RWPE2 (cell line): Measurements from ENCODE around the gene PDIA3.
"Not testable (repeated sequence)": the region's sequence is repeated elsewhere in the genome, so short reads cannot be mapped to it uniquely, and the experiment has no call there.

Source experiments
- ATAC-seq: fragments of 200-7000 bp; cut with Tn5 transposase; 3 replicates; pipeline ENCODE4 v1.9.1; 2021; ENCODE audit warnings: low read depth
- DNase-seq: peaks from one replicate; pipeline ENCODE4 v3.0.0-alpha.2; 2020; ENCODE audit warnings: low spot score
- H3K27ac ChIP-seq: fragments of 450-650 bp; 2 replicates; pipeline ENCODE4 v1.5.1; 2017; ENCODE audit warnings: mild to moderate bottlenecking; ENCODE audit not compliant: poor library complexity, severe bottlenecking
- H3K27me3 ChIP-seq: fragments of 250-450 bp; sonication (Bioruptor Pico); 2 replicates; pipeline ENCODE4 v1.5.1; 2021; ENCODE audit warnings: mild to moderate bottlenecking, moderate library complexity; ENCODE audit not compliant: insufficient read depth, poor library complexity, severe bottlenecking
- H3K36me3 ChIP-seq: fragments of 250-450 bp; sonication (Bioruptor Pico); 2 replicates; pipeline ENCODE4 v1.5.1; 2020; ENCODE audit warnings: low read depth, mild to moderate bottlenecking, moderate library complexity
- H3K4me1 ChIP-seq: fragments of 250-450 bp; sonication (Bioruptor Pico); 2 replicates; pipeline ENCODE4 v1.5.1; 2021; ENCODE audit warnings: mild to moderate bottlenecking, moderate library complexity; ENCODE audit not compliant: insufficient read depth, poor library complexity, severe bottlenecking
- H3K4me3 ChIP-seq: fragments of 250-450 bp; sonication (Bioruptor Pico); 2 replicates; pipeline ENCODE4 v1.5.1; 2021; ENCODE audit warnings: mild to moderate bottlenecking, moderate library complexity; ENCODE audit not compliant: severe bottlenecking
- H3K9me3 ChIP-seq: fragments of 250-450 bp; sonication (Bioruptor Pico); 2 replicates; pipeline ENCODE4 v1.5.1; 2021; ENCODE audit warnings: mild to moderate bottlenecking, moderate library complexity; ENCODE audit not compliant: severe bottlenecking
- CTCF ChIP-seq: fragments of 450-650 bp; IDR thresholded peaks from one replicate; pipeline ENCODE4 v1.5.1; 2017; ENCODE audit warnings: mild to moderate bottlenecking, moderate library complexity; ENCODE audit not compliant: poor library complexity, severe bottlenecking

PDIA3 gene

GRCh38 chr15:43735416-43735815, 10.8 kb upstream of the PDIA3 start:
- Histone ChIP-seq H3K9me3 (no peaks in the 10 kb centered on the region), H3K4me1 (no peaks in the 10 kb centered on the region), H3K27me3 (no peaks in the 10 kb centered on the region), H3K27ac (no peak overlapping the region), H3K4me3 (no peak overlapping the region), H3K36me3 (no peaks in the 10 kb centered on the region)
- no peak for TF ChIP-seq CTCF
- no peak for ATAC-seq
- no peak for DNase-seq

- peaks cover 51% of the 10 kb centered on the region for H3K36me3 ChIP-seq
- H3K27me3 ChIP-seq, H3K9me3 ChIP-seq, DNase-seq: not testable (repeated sequence)
- peaks cover 24% of the 10 kb centered on the region for H3K4me1 ChIP-seq
- H3K4me3 ChIP-seq: peak overlapping the region; percentile 62
- H3K27ac ChIP-seq: peak overlapping the region; percentile 70
- peak; percentile 20 for ATAC-seq
These were observed 668 bp downstream of the PDIA3 start for GRCh38 chr15:43746903-43747309.

GRCh38 chr15:43748376-43748775, 2.1 kb downstream of the PDIA3 start:
- H3K4me3 ChIP-seq: peak overlapping the region; percentile 62
- DNase-seq: no peak
- no peak overlapping the region for H3K27ac ChIP-seq
- H3K27me3 ChIP-seq: no peaks in the 10 kb centered on the region
- no peaks in the 10 kb centered on the region for H3K9me3 ChIP-seq
- H3K36me3 ChIP-seq: peaks cover 65% of the 10 kb centered on the region
- ATAC-seq: no peak
- peaks cover 29% of the 10 kb centered on the region for H3K4me1 ChIP-seq
- no peak for TF ChIP-seq CTCF

- peaks cover 80% of the 10 kb centered on the region for H3K36me3 ChIP-seq
- H3K4me1 ChIP-seq: peaks cover 29% of the 10 kb centered on the region
- no peak overlapping the region for H3K4me3 ChIP-seq
- DNase-seq (no peak), ATAC-seq (no peak)
- no peak overlapping the region for H3K27ac ChIP-seq
- no peaks in the 10 kb centered on the region for H3K9me3 ChIP-seq
- no peaks in the 10 kb centered on the region for H3K27me3 ChIP-seq
- no peak for TF ChIP-seq CTCF
These were observed 3.6 kb downstream of the PDIA3 start for GRCh38 chr15:43749690-43750345.

- Histone ChIP-seq H3K36me3 (peaks cover 100% of the 10 kb centered on the region), H3K4me1 (peaks cover 29% of the 10 kb centered on the region)
These were observed 5.6 kb downstream of the PDIA3 start for GRCh38 chr15:43751885-43752284.

More at GRCh38 chr15:43751885-43752284, 5.6 kb downstream of the PDIA3 start:
- no peak for TF ChIP-seq CTCF
- no peak overlapping the region for H3K27ac ChIP-seq
- no peaks in the 10 kb centered on the region for H3K27me3 ChIP-seq
- no peaks in the 10 kb centered on the region for H3K9me3 ChIP-seq
- ATAC-seq (no peak), DNase-seq (no peak)
- no peak overlapping the region for H3K4me3 ChIP-seq
